Right lobe of liver (tissue), 6 donors: ENCODE measurements around the gene KCNN3. TPM values are rescaled to one million over a fixed set of nuclear protein-coding genes. Genes with fewer than 3 reads are reported as not detected.

Experiments used
- ATAC-seq, 4 donors: fragments of 200-7000 bp; cut with Tn5 transposase; one replicate each; pipeline ENCODE4 v1.9.1; 2020; ENCODE audit warnings: mild to moderate bottlenecking in 4 of 4, moderate library complexity in 4 of 4
- DNase-seq, 3 donors: peaks; one replicate each; pipeline ENCODE4 v3.0.0-alpha.2; 2020
- H3K27ac ChIP-seq, 3 donors: fragments of 200-600 bp; one replicate each; pipeline ENCODE4 v1.8.0; 2022
- H3K27me3 ChIP-seq, 2 donors: fragments of 200-600 bp; one replicate each; pipeline ENCODE4 v1.8.0; 2022
- H3K36me3 ChIP-seq, 4 donors: fragments of 200-600 bp; sonication (generic) in 1 of 4; one replicate each; pipeline versions ENCODE4 v1.5.1 to v1.8.0; 2017 to 2022; ENCODE audit warnings: control low read depth in 1 of 4
- H3K4me1 ChIP-seq, 4 donors: fragments of 200-600 bp; sonication (generic) in 1 of 4; one replicate each; pipeline versions ENCODE4 v1.5.1 to v1.8.0; 2017 to 2022; ENCODE audit warnings: control low read depth in 1 of 4
- H3K4me3 ChIP-seq, 3 donors: fragments of 200-600 bp; one replicate each; pipeline ENCODE4 v1.8.0; 2022
- H3K9me3 ChIP-seq, 4 donors: fragments of 200-600 bp; sonication (generic) in 1 of 4; one replicate each; pipeline versions ENCODE4 v1.5.1 to v1.8.0; 2017 to 2022; ENCODE audit warnings: control low read depth in 1 of 4
- CTCF ChIP-seq, 4 donors: fragments of 200-600 bp in 3 of 4; fragments of 450-650 bp in 1 of 4; IDR thresholded peaks; one replicate each; pipeline versions ENCODE4 v1.5.1 to v1.8.0; 2016 to 2022; ENCODE audit warnings: antibody characterized with exemption in 4 of 4, mild to moderate bottlenecking in 2 of 4
- POLR2A ChIP-seq: fragments of 450-650 bp; IDR thresholded peaks from one replicate; pipeline ENCODE4 v1.6.1; 2017; ENCODE audit warnings: antibody characterized with exemption, mild to moderate bottlenecking
- WGBS: methylation state at CpG from one replicate; pipeline ENCODE4 v1.1.6; 2018; ENCODE audit warnings: low coverage, low lambda C conversion rate; ENCODE audit not compliant: insufficient coverage; ENCODE audit errors: missing lambda C conversion rate; 5-methylcytosine and 5-hydroxymethylcytosine counted together
- intact Hi-C, 2 donors: fragments of 100-400 bp; cut with DNase I; formaldehyde crosslinking; loops; one replicate each; pipeline versions ENCODE4 v1.11.2 to v1.14.1; 2022
- total RNA-seq, 6 experiments: library from RNA; depleted of rRNA in 2 of 6; stranded (reverse); fragments of >200 nt in 2 of 6; fragmentation: NEBNext Ultra II Directional in 3 of 6; extraction: Animal tissue kit (Norgen Biotek cat#: 25700) in 3 of 6; gene quantifications; one replicate each; pipeline versions ENCODE4 v1.1.0 to v1.2.4, GENCODE V29; 2016 to 2023
- donor health status: DM: no; HTN: yes; CAD: no.
- donor health status: DM: no; HTN: no; CAD: no.
- donor health status: DM: no; HTN: no; CAD: no.
- donor health status: DM: no; HTN: yes; CAD: no.
- donor health status: DM: no; HTN: yes; CAD: no.

The KCNN3 gene
- total RNA-seq, 6 experiments from 2014 or later = 0.15 to 0.64 (median 0.32) TPM

DNA sequence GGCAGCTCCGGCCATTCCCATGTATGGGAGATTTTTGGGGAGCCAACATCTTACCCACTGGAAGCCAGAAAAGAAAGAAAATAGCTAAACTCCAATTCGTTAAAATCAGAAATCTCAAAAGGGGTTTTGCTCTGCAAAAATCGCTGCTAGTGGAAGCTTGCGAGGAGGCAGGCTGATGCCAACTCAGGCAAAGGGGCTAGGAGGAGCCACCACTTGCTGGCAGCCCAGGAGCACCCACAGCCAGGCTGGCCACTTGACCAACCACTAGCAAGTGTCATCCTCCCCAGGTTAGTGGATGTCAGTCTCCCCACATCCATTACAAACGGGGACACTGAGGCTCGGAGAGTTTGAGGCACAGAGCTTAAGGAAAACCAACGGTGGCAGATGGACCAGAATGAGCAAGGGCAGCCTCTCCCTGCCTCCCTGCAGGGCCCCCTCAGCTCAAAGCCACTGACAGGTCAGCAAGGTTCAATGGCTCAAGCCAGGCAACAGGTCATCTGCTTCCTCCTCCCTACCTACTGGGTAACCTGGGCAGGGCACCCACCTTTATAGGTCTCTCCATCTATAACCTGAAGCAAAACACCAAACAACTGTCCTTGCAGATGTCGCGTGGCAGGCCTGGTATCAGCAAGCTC lies 10.8 kb downstream of the KCNN3 start:
- Histone ChIP-seq H3K9me3 (no peaks in the 10 kb centered on the region), H3K4me3 (no peak overlapping the region), H3K4me1 (no peaks in the 10 kb centered on the region), H3K27me3 (no peaks in the 10 kb centered on the region), H3K36me3 (no peaks in the 10 kb centered on the region), H3K27ac (no peak overlapping the region)
- WGBS = 76% methylated on average over 5 of the region's 9 CpGs
- intact Hi-C loops = no loop called here
- ATAC-seq (no peak), DNase-seq (no peak)
- no peak for TF ChIP-seq CTCF (IDR thresholded peaks at IDR 0.05)
- no peak for TF ChIP-seq POLR2A

- TF ChIP-seq CTCF (IDR thresholded peaks at IDR 0.05) (no peak), POLR2A (no peak)
- 76% methylated on average over 10 of the region's 11 CpGs for WGBS
- DNase-seq (no peak), ATAC-seq (no peak)
- Histone ChIP-seq H3K9me3 (no peaks in the 10 kb centered on the region), H3K36me3 (no peaks in the 10 kb centered on the region), H3K27me3 (no peaks in the 10 kb centered on the region), H3K4me3 (no peak overlapping the region), H3K4me1 (no peaks in the 10 kb centered on the region), H3K27ac (no peak overlapping the region)
- intact Hi-C loops = no loop called here
These were observed 12.5 kb downstream of the KCNN3 start for GRCh38 chr1:154857441-154858215.

DNA sequence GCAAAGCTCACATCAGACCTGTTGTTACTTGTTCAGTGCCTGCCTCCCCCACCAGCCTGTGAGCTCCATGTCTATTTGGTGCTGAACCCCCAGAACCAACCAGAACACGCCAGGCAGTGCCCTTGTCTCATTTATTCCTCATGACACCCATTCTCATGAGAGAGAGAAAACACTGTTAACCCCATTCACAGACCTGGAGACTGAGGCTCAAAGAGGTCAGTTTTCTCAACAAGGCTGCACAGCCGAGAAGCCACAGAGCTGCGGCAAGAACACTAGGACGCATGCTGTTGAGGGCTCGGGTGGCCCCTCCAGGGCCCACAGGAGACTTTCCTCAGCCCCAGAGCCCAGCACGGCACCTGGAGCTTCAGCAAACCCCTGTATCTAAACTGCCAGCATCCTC lies 13.1 kb downstream of the KCNN3 start:
- no peaks in the 10 kb centered on the region for H3K36me3 ChIP-seq
- H3K4me1 ChIP-seq = no peaks in the 10 kb centered on the region
- H3K27ac ChIP-seq = no peak overlapping the region
- no peak for DNase-seq
- intact Hi-C loops = no loop called here
- no peak for ATAC-seq
- H3K9me3 ChIP-seq = no peaks in the 10 kb centered on the region
- WGBS = no CpG with 5 or more reads among the region's 6 CpGs
- no peak overlapping the region for H3K4me3 ChIP-seq
- no peaks in the 10 kb centered on the region for H3K27me3 ChIP-seq
- TF ChIP-seq CTCF (IDR thresholded peaks at IDR 0.05) (no peak), POLR2A (no peak)

DNA sequence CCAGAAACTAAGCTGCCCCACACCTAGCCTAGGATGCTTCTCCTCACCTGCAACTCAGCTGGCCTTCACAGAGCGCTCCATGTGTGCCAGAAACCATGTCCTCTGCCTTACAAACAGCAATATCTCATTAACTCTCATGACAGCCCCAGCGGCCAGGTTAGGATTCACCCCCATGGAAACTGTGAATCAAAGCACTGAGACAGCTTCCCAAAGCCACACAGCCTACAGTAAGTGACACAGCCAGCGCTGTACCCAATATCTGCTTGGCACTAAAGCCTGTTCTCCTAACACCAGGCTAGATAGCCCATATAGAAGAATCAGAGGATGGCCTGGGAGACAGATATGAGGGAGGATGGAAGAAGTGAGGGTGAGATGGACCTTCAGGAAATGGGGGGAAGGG lies 13.5 kb downstream of the KCNN3 start:
- ATAC-seq (no peak), DNase-seq (no peak)
- Histone ChIP-seq H3K36me3 (no peaks in the 10 kb centered on the region), H3K27ac (no peak overlapping the region), H3K4me3 (no peak overlapping the region), H3K27me3 (no peaks in the 10 kb centered on the region), H3K9me3 (no peaks in the 10 kb centered on the region), H3K4me1 (no peaks in the 10 kb centered on the region)
- intact Hi-C loops = no loop called here
- WGBS = 81% methylated on average over 3 of the region's 3 CpGs
- TF ChIP-seq POLR2A (no peak), CTCF (IDR thresholded peaks at IDR 0.05) (no peak)
